ENCODE measurements around the gene DAPK3. TPM values are rescaled to one million over a fixed set of nuclear protein-coding genes. Genes with fewer than 3 reads are reported as not detected.

Gene DAPK3
- total and polyA plus RNA-seq, 12 donors, result 72.5 to 222 (median 112) TPM

DNA sequence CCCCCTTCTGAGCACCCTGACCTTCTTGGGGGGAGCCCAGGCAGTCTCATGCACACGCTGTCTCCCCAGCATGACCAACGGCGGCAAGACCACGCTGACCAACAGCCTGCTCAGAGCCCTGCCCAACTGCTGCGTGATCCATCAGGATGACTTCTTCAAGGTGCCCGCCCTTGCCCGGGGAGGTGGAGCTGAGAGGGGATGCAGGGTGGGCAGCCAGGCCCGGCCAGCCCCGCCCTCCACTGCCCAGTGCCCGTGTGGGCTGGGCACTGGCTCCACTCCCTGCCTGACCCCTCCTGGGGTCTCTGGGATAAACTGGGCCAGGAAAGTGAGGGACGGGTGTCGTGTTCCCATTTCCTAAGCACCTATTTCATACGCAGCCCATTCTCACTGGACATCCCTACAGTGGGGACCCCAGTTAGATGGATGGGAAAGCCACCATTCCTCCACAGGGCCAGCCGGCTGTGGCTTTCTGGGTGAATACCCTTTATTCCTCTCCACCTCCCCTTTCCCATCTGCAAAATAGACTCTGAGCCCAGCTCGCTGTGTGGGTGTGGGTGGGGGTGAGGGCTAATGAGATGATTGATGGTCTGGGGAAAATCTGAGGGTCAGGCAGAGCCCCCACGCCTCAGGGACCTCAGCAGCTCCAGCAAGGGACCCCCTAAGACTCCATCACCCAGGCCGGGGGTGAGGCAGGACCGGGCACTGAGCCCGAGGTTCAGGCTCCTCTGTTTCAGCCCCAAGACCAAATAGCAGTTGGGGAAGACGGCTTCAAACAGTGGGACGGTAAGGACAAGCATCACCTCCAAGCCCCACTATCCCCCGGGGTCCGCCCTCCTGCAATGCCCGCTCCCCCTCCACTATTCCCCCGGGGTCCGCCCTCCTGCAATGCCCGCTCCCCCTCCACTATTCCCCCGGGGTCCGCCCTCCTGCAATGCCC, 34.1 kb downstream of the DAPK3 start:
- Histone ChIP-seq H3K4me3 (peak overlapping the region in 1 of 10 donors; percentile 60), H3K9me3 (no peaks in the 10 kb centered on the region), H3K27ac (peak overlapping the region in 3 of 10 donors; percentile 3 to 44 (median 5)), H3K27me3 (peaks cover 0 to 35% (median 13%) of the 10 kb centered on the region in 7 donors), H3K36me3 (peaks cover 0 to 22% (median 0%) of the 10 kb centered on the region in 9 donors), H3K4me1 (peaks cover 0 to 17% (median 3%) of the 10 kb centered on the region in 9 donors)
- ATAC-seq (peak in 1 of 8 donors; percentile 1), DNase-seq (no peak)
- intact Hi-C loops (cut with DNase I), result no loop called here
- TF ChIP-seq, protein P1, sequence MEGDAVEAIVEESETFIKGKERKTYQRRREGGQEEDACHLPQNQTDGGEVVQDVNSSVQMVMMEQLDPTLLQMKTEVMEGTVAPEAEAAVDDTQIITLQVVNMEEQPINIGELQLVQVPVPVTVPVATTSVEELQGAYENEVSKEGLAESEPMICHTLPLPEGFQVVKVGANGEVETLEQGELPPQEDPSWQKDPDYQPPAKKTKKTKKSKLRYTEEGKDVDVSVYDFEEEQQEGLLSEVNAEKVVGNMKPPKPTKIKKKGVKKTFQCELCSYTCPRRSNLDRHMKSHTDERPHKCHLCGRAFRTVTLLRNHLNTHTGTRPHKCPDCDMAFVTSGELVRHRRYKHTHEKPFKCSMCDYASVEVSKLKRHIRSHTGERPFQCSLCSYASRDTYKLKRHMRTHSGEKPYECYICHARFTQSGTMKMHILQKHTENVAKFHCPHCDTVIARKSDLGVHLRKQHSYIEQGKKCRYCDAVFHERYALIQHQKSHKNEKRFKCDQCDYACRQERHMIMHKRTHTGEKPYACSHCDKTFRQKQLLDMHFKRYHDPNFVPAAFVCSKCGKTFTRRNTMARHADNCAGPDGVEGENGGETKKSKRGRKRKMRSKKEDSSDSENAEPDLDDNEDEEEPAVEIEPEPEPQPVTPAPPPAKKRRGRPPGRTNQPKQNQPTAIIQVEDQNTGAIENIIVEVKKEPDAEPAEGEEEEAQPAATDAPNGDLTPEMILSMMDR (IDR thresholded peaks at IDR 0.05), result no peak
- WGBS, 2 donors, result 82% methylated on average over 25 to 27 of the region's 29 CpGs

DNA sequence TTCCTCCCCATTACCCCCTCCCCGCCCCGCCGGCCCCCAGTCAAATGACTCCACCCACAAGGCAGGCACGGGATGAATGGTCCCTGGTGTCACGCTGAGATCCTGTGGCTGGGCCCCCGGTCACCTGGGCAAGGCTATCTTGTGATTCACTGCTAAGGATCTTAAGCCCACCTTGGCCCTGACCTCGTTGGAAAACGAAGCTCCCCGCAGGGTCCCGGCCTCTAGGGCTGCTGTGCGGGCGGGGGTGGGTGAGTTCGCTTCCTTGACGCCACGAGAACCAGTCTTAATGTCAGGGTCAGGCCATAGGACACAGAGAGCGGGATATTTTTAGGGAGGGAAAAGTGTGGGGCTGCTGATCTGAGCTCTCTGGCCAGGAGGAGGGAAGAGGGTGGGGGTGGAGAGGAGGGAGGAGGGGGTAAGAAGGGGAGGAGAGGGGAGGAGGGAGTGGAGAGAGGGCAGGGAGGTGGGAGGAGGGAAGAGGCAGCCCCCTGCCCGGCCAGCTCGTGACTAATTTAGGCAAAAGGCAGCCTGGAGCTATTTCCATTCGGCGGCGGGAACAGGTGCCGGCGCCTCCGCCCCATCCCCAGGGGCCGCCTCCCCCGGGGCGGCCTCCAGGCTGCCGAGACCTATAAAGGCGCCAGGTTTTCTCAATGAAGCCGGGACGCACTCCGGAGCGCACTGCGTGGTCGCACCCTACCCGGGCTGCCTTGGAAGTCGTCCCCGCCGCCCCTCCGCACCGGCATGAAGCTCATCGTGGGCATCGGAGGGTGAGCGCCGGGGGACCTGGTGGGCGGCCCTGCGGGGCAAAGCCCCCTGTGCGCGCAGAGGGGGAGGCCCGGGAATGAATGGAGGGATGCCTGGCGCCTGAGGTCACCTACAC, 37.7 kb downstream of the DAPK3 start, which contains the start of gene NMRK2:
TSS of gene NMRK2 (plus strand) at position 139 of the 880 bp plus-strand sequence. CDS start at position 742, 603 bp downstream.
- Histone ChIP-seq H3K4me3 (peak within 1 kb of the TSS; percentile 37 to 64 (median 50)), H3K27me3 (peaks cover 0 to 35% (median 13%) of the 10 kb centered on the region in 7 donors), H3K36me3 (peaks cover 0 to 5% (median 0%) of the 10 kb centered on the region in 9 donors), H3K9me3 (no peaks in the 10 kb centered on the region), H3K27ac (peak within 1 kb of the TSS; percentile 75 to 97 (median 83)), H3K4me1 (peaks cover 0 to 26% (median 5%) of the 10 kb centered on the region in 9 donors)
- DNase-seq (peak; percentile 49 to 54), ATAC-seq (peak; percentile 56 to 82 (median 72))
- 1 to 3% methylated on average over 50 to 51 of the region's 51 CpGs for WGBS, 2 donors
- intact Hi-C loops (cut with DNase I), result no loop called here
- TF ChIP-seq, protein P1 (IDR thresholded peaks at IDR 0.05), result no peak

DNA sequence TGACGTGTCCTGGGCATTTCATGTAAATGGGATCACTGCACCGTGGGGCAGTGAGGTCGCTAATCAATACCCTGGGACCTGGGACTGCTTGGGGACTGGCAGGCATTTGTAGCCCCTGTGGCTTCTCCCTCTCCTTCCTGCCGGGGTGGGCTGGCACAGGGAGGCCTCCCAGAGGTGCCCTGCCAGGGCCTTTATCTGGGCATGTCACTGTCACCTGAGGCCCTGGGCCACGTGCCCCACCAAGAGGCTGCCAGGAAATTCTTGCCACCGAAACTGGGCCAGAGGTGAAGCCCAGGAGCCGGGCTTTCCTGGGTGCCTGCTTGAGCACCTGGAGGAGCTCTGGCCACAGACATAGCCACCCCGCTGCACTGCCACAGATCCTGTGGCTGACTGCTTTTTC, 39.9 kb downstream of the DAPK3 start:
- WGBS, 2 donors, result 39 to 47% methylated on average over 8 of the region's 8 CpGs
- no peak overlapping the region for H3K4me3 ChIP-seq
- H3K27ac ChIP-seq, result peak overlapping the region; percentile 13 to 97 (median 83)
- ATAC-seq (peak; percentile 46 to 81 (median 74)), DNase-seq (peak; percentile 73 to 75)
- peaks cover 0 to 19% (median 5%) of the 10 kb centered on the region in 9 donors for H3K4me1 ChIP-seq
- intact Hi-C loops (cut with DNase I), result no loop called here
- H3K36me3 ChIP-seq, result no peaks in the 10 kb centered on the region
- TF ChIP-seq, protein P1 (IDR thresholded peaks at IDR 0.05), result peak in 2 of 9 donors; percentile 9 to 10
- no peaks in the 10 kb centered on the region for H3K9me3 ChIP-seq
- peaks cover 0 to 35% (median 13%) of the 10 kb centered on the region in 7 donors for H3K27me3 ChIP-seq

DNA sequence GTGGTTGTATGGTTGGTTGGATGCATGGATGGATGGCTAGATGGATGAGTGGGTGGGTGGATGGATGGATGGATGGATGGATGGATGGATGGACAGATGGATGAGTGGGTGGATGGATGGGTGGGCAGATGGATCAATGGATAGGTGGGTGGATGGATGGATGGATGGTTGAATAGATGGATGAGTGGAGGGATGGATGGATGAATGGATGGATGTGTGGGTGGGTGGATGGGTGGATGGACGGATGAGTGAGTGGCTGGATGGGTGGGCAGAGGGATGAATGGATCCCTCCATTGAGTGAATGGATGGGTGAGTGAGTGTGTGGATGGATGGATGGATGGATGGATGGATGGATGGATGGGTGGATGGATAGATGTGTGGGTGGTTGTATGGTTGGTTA, 47.0 kb downstream of the DAPK3 start:
- intact Hi-C loops (cut with DNase I), result no loop called here
- Histone ChIP-seq H3K27ac (no peak overlapping the region), H3K4me1 (no peaks in the 10 kb centered on the region), H3K4me3 (no peak overlapping the region), H3K36me3 (no peaks in the 10 kb centered on the region), H3K9me3 (peaks cover 0 to 34% (median 10%) of the 10 kb centered on the region in 11 donors), H3K27me3 (no peaks in the 10 kb centered on the region)
- TF ChIP-seq, protein P1 (IDR thresholded peaks at IDR 0.05), result no peak
- ATAC-seq (no peak), DNase-seq (no peak)
- 70 to 80% methylated on average over 1 of the region's 1 CpG for WGBS, 2 donors

Measured in heart right ventricle (tissue), 16 donors.